Measurements from ENCODE around the gene CSF3. TPM values are rescaled to one million over a fixed set of nuclear protein-coding genes. Genes with fewer than 3 reads are reported as not detected.

The CSF3 gene
- total RNA-seq, 1 experiment from 2014 or later, result not detected

DNA sequence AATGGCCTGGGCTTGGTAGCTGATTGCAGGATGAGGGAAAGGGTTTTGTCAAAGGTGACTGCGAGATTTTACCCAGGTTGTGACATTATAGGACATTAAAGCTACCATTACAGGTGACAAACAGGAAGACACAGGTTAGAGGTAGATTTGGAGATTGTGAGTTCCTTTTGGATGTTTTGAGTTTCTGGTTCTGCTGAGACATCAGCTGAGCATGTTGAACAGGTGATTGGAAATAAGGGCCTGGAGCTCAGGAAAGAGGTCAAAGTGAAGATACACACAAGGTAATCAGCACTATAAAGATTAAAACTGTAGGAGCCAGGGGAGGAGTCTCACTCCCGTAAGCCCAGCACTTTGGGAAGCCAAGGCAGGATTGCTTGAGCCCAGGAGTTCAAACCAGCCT, 46.5 kb upstream of the CSF3 start:
- no peak overlapping the region for H2AFZ ChIP-seq (ENCODE audit: low read length)
- H3K9me3 Mint-ChIP-seq, result no peaks in the 10 kb centered on the region; a peak in 1 of 5 replicates
- no peak overlapping the region for H3K4ac ChIP-seq (ENCODE audit: low read depth, low read length)
- H2BK120ac ChIP-seq (ENCODE audit: low read depth, low read length, poor library complexity, severe bottlenecking), result no peak overlapping the region
- no CpG with 5 or more reads among the region's 2 CpGs for WGBS (ENCODE audit: extremely low coverage, insufficient read length, low lambda C conversion rate)
- H3K9me3 ChIP-seq (ENCODE audit: control insufficient read depth, low read depth, low read length), result no peaks in the 10 kb centered on the region
- H3T11ph ChIP-seq (ENCODE audit: low read length), result no peak overlapping the region
- no peak overlapping the region for H3K4me2 ChIP-seq (ENCODE audit: insufficient read depth, insufficient read length, low read length)
- H2BK5ac ChIP-seq (ENCODE audit: insufficient read length, low read length), result no peak overlapping the region
- TF ChIP-seq CTCF (conservative IDR thresholded peaks at IDR 0.05), result no peak
- no peak overlapping the region for H3K9ac ChIP-seq (ENCODE audit: extremely low read depth, insufficient read length, low read length)
- no peaks in the 10 kb centered on the region for H3K79me2 ChIP-seq (ENCODE audit: insufficient read depth, low read length)
- H2BK20ac ChIP-seq (ENCODE audit: low read depth, low read length, poor library complexity, severe bottlenecking), result no peak overlapping the region
- H3K56ac ChIP-seq (ENCODE audit: insufficient read length, low read depth, low read length), result no peak overlapping the region
- H3K79me1 ChIP-seq (ENCODE audit: insufficient read depth, low read depth, low read length, poor library complexity, severe bottlenecking), result no peaks in the 10 kb centered on the region
- H4K91ac ChIP-seq (ENCODE audit: insufficient read length, low read depth, low read length), result no peak overlapping the region
- DNase-seq, result no peak
- no peak overlapping the region for H3K18ac ChIP-seq (ENCODE audit: insufficient read length, low read depth, low read length)
- no peaks in the 10 kb centered on the region for H3K23me2 ChIP-seq (ENCODE audit: insufficient read length, low read depth, low read length, poor library complexity, severe bottlenecking)
- no peak overlapping the region for H4K8ac ChIP-seq (replicated peaks; ENCODE audit: insufficient read length, low read depth, low read length)
- H2BK15ac ChIP-seq (ENCODE audit: low read depth, low read length), result no peak overlapping the region
- no peaks in the 10 kb centered on the region for H3K36me3 Mint-ChIP-seq (ENCODE audit: insufficient read depth in 1 of 3, low read depth in 3 of 3)
- no peaks in the 10 kb centered on the region; the same call in 1 of the 2 replicates for H3K27me3 ChIP-seq (ENCODE audit: insufficient read depth, low read length)
- peaks cover 0 to 7% of the 10 kb centered on the region in 2 experiments; a peak in 1 of 4 replicates for H3K4me1 Mint-ChIP-seq
- peaks cover 1% of the 10 kb centered on the region; the same call in 1 of the 2 replicates for H3K4me1 ChIP-seq (ENCODE audit: insufficient read depth, low read length)
- H4K20me1 ChIP-seq (ENCODE audit: control insufficient read depth, insufficient read depth, insufficient read length), result no peaks in the 10 kb centered on the region
- H4K5ac ChIP-seq (ENCODE audit: insufficient read length, low read depth, low read length), result no peak overlapping the region
- no peak overlapping the region for H3K27ac ChIP-seq (ENCODE audit: insufficient read length, low read depth, low read length)
- peaks cover 47% of the 10 kb centered on the region for H3K27me3 Mint-ChIP-seq (ENCODE audit: low read depth)
- no peak overlapping the region for H3K4me3 Mint-ChIP-seq
- H3K23ac ChIP-seq (ENCODE audit: insufficient read length, low read depth, low read length), result no peak overlapping the region
- H3K14ac ChIP-seq (ENCODE audit: insufficient read depth, low read length), result no peak overlapping the region
- H2BK12ac ChIP-seq (ENCODE audit: insufficient read length, low read depth, low read length), result no peak overlapping the region
- H3K27ac Mint-ChIP-seq, result no peak overlapping the region
- no peak overlapping the region for H2AK5ac ChIP-seq (ENCODE audit: insufficient read length, low read length)

All from H9 (cell line).